Measurements from ENCODE around the gene PLXNB2.

The PLXNB2 gene

GRCh38 chr22:50298937-50299784, 8.3 kb downstream of the PLXNB2 start:
- no peak for DNase-seq (ENCODE audit: low read depth in 3 of 3)

GRCh38 chr22:50298266-50298637, 9.2 kb downstream of the PLXNB2 start:
- DNase-seq (ENCODE audit: low read depth in 3 of 3), result no peak

GRCh38 chr22:50297510-50298265, 9.8 kb downstream of the PLXNB2 start:
- DNase-seq (ENCODE audit: low read depth in 3 of 3), result no peak

- no peak for DNase-seq (ENCODE audit: low read depth in 3 of 3)
These were observed 10.6 kb downstream of the PLXNB2 start for GRCh38 chr22:50296658-50297490.

- DNase-seq (ENCODE audit: low read depth in 3 of 3), result no peak
These were observed 13.2 kb downstream of the PLXNB2 start for GRCh38 chr22:50294319-50294656.

GRCh38 chr22:50293441-50294318, 13.8 kb downstream of the PLXNB2 start:
- DNase-seq (ENCODE audit: low read depth in 3 of 3), result no peak

- no peak for DNase-seq (ENCODE audit: low read depth in 3 of 3)
These were observed 14.6 kb downstream of the PLXNB2 start for GRCh38 chr22:50292643-50293440.

- no peak for DNase-seq (ENCODE audit: low read depth in 3 of 3)
These were observed 17.4 kb downstream of the PLXNB2 start for GRCh38 chr22:50289942-50290630.

GRCh38 chr22:50289151-50289941, 18.1 kb downstream of the PLXNB2 start:
- DNase-seq (ENCODE audit: low read depth in 3 of 3), result no peak

GRCh38 chr22:50287731-50288130, 19.7 kb downstream of the PLXNB2 start:
- DNase-seq (ENCODE audit: low read depth in 3 of 3), result no peak

- no peak for DNase-seq (ENCODE audit: low read depth in 3 of 3)
These were observed 20.6 kb downstream of the PLXNB2 start for GRCh38 chr22:50286701-50287318.

- no peak for DNase-seq (ENCODE audit: low read depth in 3 of 3)
These were observed 21.2 kb downstream of the PLXNB2 start for GRCh38 chr22:50286275-50286674.

GRCh38 chr22:50285568-50286229, 21.7 kb downstream of the PLXNB2 start:
- no peak for DNase-seq (ENCODE audit: low read depth in 3 of 3)

- DNase-seq (ENCODE audit: low read depth in 3 of 3), result no peak
These were observed 23.0 kb downstream of the PLXNB2 start for GRCh38 chr22:50284479-50284878.

GRCh38 chr22:50283821-50284220, 23.6 kb downstream of the PLXNB2 start:
- no peak for DNase-seq (ENCODE audit: low read depth in 3 of 3)

GRCh38 chr22:50282361-50283155, 24.9 kb downstream of the PLXNB2 start:
- no peak for DNase-seq (ENCODE audit: low read depth in 3 of 3)

GRCh38 chr22:50281957-50282356, 25.5 kb downstream of the PLXNB2 start:
- no peak for DNase-seq (ENCODE audit: low read depth in 3 of 3)

Measured in stimulated activated CD4-positive, alpha-beta T cell treated with anti-CD3 and anti-CD28 coated beads, TNF-alpha, amount 100 ng/mL, for 24 hours (primary cell).